Breast epithelium (tissue), 4 donors: ENCODE data around the gene CYP27C1. TPM values are rescaled to one million over a fixed set of nuclear protein-coding genes. Genes with fewer than 3 reads are reported as not detected.
"Not testable (repeated sequence)": the region's sequence is repeated elsewhere in the genome, so short reads cannot be mapped to it uniquely, and the experiment has no call there.

ENCODE experiments used
- DNase-seq, 2 donors: peaks; one replicate each; pipeline ENCODE4 v3.0.0-alpha.2; 2019; ENCODE audit warnings: low spot score in 2 of 2
- H3K27ac ChIP-seq, 2 donors: fragments of 200-600 bp; sonication (generic) in 1 of 2; one replicate each; pipeline ENCODE4 v1.5.1; 2016 to 2019; ENCODE audit warnings: mild to moderate bottlenecking in 1 of 2
- H3K27me3 ChIP-seq, 2 donors: fragments of 200-600 bp; sonication (generic) in 1 of 2; one replicate each; pipeline versions ENCODE4 v1.5.1 to v1.6.0; 2017 to 2019; ENCODE audit warnings: control low read depth in 1 of 2, mild to moderate bottlenecking in 1 of 2
- H3K36me3 ChIP-seq: fragments of 200-600 bp; one replicate; pipeline ENCODE4 v1.5.1; 2019
- H3K4me1 ChIP-seq, 2 donors: fragments of 200-600 bp; sonication (generic); one replicate each; pipeline ENCODE4 v1.5.1; 2016 to 2019; ENCODE audit warnings: control low read depth in 1 of 2
- H3K4me3 ChIP-seq, 3 donors: fragments of 200-600 bp; sonication (generic); 1 replicate in 2 of 3; 2 replicates in 1 of 3; pipeline ENCODE4 v1.5.1; 2016 to 2019; ENCODE audit warnings: mild to moderate bottlenecking in 3 of 3, moderate library complexity in 2 of 3
- H3K9me3 ChIP-seq, 2 donors: fragments of 200-600 bp; sonication (generic) in 1 of 2; one replicate each; pipeline ENCODE4 v1.5.1; 2016 to 2019; ENCODE audit warnings: control low read depth in 1 of 2
- POLR2A ChIP-seq: fragments of 450-650 bp; IDR thresholded peaks from one replicate; pipeline ENCODE4 v1.6.1; 2016; ENCODE audit warnings: antibody characterized with exemption, mild to moderate bottlenecking, moderate library complexity
- POLR2AphosphoS5 ChIP-seq, 3 donors: sonication (generic); formaldehyde crosslinking; IDR thresholded peaks; one replicate each; pipeline ENCODE4 v1.6.1; 2017; ENCODE audit warnings: antibody characterized with exemption in 3 of 3
- intact Hi-C: fragments of 100-400 bp; cut with DNase I; formaldehyde crosslinking; loops from one replicate; pipeline ENCODE4 v1.15.1; 2023; ENCODE audit warnings: low total_unique reads
- total RNA-seq, 3 donors: library from RNA; depleted of rRNA; stranded (reverse); fragments of >200 nt; gene quantifications; one replicate each; pipeline ENCODE4 v1.1.0, GENCODE V29; 2016
- TF ChIP-seq, protein P1 (sequence below), 3 donors: fragments of 450-650 bp; IDR thresholded peaks; one replicate each; pipeline ENCODE4 v1.5.1; 2016 to 2017; ENCODE audit warnings: antibody characterized with exemption in 3 of 3, mild to moderate bottlenecking in 3 of 3, moderate library complexity in 3 of 3

CYP27C1 gene
- total RNA-seq, 3 donors from 2014 or later, result 0.29 to 0.48 (median 0.33) TPM

DNA sequence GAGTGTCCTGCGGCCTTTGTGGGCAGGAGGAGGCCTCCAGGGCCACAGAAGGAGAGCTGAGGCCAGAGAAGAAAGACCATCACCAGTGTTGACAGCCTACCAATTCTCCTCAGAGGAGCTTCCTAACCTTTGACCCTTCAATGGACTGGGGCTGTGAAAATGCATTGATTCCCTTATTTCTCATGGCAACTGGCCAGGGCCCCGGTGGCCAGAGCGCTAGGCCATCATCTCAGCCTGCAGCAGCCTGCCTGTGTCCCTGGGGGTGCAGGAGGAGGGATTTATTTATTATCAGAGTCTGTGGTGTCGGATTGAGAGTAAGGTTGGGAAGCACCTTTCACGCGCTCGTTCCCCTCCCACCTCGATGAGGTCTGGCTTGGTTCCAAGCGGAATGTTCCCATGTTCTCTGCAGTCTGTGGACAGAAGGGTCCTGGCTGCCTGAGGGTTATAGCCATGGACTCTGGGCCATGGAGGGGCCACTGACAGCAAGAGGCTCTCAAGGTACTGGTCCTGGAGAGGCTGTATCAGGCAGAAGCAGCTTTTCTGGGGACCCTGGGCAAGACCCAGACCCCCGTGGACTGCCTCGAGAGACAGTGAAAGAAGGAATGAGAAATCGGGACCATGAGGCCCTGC is 53.8 kb downstream of the CYP27C1 start:
- no peaks in the 10 kb centered on the region for H3K36me3 ChIP-seq
- H3K27me3 ChIP-seq, result no peaks in the 10 kb centered on the region
- intact Hi-C loops, result no loop called here
- H3K27ac ChIP-seq, result no peak overlapping the region
- H3K4me1 ChIP-seq, result no peaks in the 10 kb centered on the region
- no peaks in the 10 kb centered on the region for H3K9me3 ChIP-seq
- H3K4me3 ChIP-seq, result no peak overlapping the region
- no peak for TF ChIP-seq POLR2AphosphoS5 (IDR thresholded peaks at IDR 0.05)
- TF ChIP-seq, protein P1, sequence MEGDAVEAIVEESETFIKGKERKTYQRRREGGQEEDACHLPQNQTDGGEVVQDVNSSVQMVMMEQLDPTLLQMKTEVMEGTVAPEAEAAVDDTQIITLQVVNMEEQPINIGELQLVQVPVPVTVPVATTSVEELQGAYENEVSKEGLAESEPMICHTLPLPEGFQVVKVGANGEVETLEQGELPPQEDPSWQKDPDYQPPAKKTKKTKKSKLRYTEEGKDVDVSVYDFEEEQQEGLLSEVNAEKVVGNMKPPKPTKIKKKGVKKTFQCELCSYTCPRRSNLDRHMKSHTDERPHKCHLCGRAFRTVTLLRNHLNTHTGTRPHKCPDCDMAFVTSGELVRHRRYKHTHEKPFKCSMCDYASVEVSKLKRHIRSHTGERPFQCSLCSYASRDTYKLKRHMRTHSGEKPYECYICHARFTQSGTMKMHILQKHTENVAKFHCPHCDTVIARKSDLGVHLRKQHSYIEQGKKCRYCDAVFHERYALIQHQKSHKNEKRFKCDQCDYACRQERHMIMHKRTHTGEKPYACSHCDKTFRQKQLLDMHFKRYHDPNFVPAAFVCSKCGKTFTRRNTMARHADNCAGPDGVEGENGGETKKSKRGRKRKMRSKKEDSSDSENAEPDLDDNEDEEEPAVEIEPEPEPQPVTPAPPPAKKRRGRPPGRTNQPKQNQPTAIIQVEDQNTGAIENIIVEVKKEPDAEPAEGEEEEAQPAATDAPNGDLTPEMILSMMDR (IDR thresholded peaks at IDR 0.05), result no peak
- no peak for TF ChIP-seq POLR2A
- DNase-seq, result no peak

DNA sequence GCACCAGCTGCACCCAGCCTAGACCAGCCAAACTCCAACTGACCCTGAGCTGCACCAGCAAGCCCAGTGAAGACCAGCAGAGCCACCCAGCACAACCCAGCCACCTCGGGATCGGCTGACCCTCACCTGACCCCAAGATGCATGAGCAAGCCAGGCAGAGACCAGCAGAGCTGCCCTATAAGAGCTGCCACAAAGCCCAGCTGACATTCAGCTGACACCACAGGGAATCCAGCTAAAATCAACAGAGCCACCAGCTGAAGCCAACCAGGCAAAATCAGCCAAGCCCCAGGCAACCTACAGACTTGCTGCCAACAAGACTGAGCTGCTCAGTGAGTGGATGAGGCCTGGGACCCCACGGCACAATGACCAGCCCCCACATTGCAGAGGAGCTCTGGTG is 54.6 kb downstream of the CYP27C1 start:
- Histone ChIP-seq H3K27ac (no peak overlapping the region), H3K4me1 (no peaks in the 10 kb centered on the region), H3K36me3 (no peaks in the 10 kb centered on the region), H3K27me3 (no peaks in the 10 kb centered on the region), H3K4me3 (no peak overlapping the region), H3K9me3 (no peaks in the 10 kb centered on the region)
- TF ChIP-seq, protein P1 (IDR thresholded peaks at IDR 0.05), result no peak
- no peak for TF ChIP-seq POLR2A
- no peak for TF ChIP-seq POLR2AphosphoS5 (IDR thresholded peaks at IDR 0.05)
- intact Hi-C loops, result no loop called here
- no peak for DNase-seq

DNA sequence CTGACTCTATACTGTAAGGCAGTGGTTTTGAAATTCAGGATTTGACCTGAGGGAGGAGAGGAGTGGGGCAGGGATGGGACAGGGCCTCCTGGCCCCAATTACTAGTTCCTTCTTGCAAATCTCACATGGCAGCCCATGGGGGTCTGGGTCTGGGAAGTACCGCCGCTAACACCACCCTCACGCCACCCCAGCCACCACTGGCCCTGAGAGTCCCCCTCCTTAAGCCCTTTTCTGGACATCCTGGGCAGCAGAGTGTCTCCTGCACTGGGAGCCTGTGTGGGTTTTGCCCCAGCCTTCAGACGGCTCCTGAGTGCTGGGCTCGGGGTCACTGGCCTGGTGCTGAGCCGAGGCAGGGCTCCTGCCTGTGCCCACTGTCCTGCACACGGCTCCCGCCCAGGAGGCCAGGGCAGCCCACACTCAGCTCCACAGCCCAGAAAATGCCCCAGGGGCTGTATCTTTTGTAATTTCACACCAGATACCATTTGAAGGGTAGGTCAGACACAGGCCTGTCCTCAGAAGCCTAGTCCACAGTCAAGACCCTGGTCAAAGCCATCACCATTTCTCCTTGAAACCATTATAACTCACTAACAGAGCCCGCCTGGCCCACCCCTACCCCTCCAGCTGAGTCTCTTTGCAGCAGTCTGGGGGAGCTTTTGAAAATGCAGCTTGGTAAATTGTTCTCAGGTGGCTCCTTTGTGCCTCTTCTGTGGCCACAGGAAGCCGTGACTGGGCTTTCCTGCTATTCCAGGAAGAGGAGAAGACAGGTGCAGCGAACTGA is 55.1 kb downstream of the CYP27C1 start:
- Histone ChIP-seq H3K4me3 (no peak overlapping the region), H3K27me3 (no peaks in the 10 kb centered on the region), H3K27ac (no peak overlapping the region), H3K9me3 (no peaks in the 10 kb centered on the region), H3K4me1 (no peaks in the 10 kb centered on the region), H3K36me3 (no peaks in the 10 kb centered on the region)
- intact Hi-C loops, result no loop called here
- no peak for DNase-seq
- TF ChIP-seq POLR2A (no peak), POLR2AphosphoS5 (IDR thresholded peaks at IDR 0.05) (no peak)
- TF ChIP-seq, protein P1 (IDR thresholded peaks at IDR 0.05), result no peak

DNA sequence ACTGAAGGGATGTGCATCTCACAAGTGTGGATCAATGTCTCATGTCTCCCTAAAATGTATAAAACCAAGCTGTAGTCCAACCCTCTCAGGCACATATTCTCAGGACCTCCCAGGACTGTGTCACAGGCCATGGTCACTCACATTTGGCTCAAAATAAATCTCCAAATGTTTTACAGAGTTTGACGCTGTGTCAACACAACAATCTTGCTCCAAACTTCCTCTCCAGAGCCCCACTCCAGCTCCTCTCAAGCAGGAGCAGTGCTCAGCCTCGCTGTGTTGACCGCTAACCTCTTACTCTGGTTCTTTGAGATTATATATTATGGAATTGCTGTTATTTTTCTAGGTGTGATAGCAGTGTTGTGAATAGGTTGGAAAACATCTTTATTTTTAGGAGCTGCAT is 56.2 kb downstream of the CYP27C1 start:
- Histone ChIP-seq H3K4me1 (no peaks in the 10 kb centered on the region), H3K27me3 (no peaks in the 10 kb centered on the region), H3K9me3 (no peaks in the 10 kb centered on the region), H3K27ac (no peak overlapping the region), H3K4me3 (no peak overlapping the region), H3K36me3 (no peaks in the 10 kb centered on the region)
- no peak for TF ChIP-seq POLR2AphosphoS5 (IDR thresholded peaks at IDR 0.05)
- TF ChIP-seq, protein P1 (IDR thresholded peaks at IDR 0.05), result no peak
- no peak for TF ChIP-seq POLR2A
- intact Hi-C loops, result no loop called here
- no peak for DNase-seq

DNA sequence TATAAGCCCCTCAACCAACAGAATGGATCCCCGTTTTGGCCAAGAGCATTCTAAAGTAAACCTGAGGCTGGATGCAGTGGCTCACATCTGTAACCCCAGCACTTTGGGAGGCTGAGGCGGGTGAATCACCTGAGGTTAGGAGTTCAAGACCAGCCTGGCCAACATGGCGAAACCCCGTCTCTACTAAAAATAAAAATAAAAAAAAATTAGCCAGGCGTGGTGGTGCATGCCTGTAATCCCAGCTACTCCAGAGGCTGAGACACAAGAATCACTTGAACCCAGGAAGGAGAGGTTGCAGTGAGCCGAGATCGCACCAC is 57.1 kb downstream of the CYP27C1 start:
- not testable (repeated sequence) for H3K36me3 ChIP-seq

More for the DNA sequence above, 57.1 kb downstream of the CYP27C1 start:
- H3K4me3 ChIP-seq, H3K27ac ChIP-seq, DNase-seq, H3K9me3 ChIP-seq, intact Hi-C loops, H3K4me1 ChIP-seq, H3K27me3 ChIP-seq: not testable (repeated sequence)
